Caco-2 (cell line): Measurements from ENCODE around the gene ZNF519. TPM values are rescaled to one million over a fixed set of nuclear protein-coding genes. Genes with fewer than 3 reads are reported as not detected.
"Not testable (repeated sequence)": the region's sequence is repeated elsewhere in the genome, so short reads cannot be mapped to it uniquely, and the experiment has no call there.

Source experiments
- BruUV-seq: library from RNA; stranded (reverse); fragments of 400-500 nt; replicated peaks from 2 replicates; lab custom pipeline; 2021; lab: Mats Ljungman, UMichigan
- CTCF ChIA-PET: fragments of 300-600 bp; sonication (Branson Sonifier 250); formaldehyde crosslinking; loops from one replicate; lab custom pipeline; 2022; ENCODE audit warnings: antibody characterized with exemption; lab: Charles Lee
- POLR2A ChIA-PET: fragments of 300-600 bp; sonication (Branson Sonifier 250); formaldehyde crosslinking; loops from one replicate; lab custom pipeline; 2022; ENCODE audit warnings: antibody characterized with exemption; lab: Charles Lee
- DNase-seq, 2 experiments: peaks; one replicate each; pipeline versions ENCODE4 v3.0.0 to v3.0.0-alpha.2; 2020 to 2022
- H3K27me3 ChIP-seq: replicated peaks from 2 replicates; pipeline ENCODE4 v1.6.0; 2011; ENCODE audit warnings: low read length; ENCODE audit not compliant: control insufficient read depth, insufficient read depth
- H3K36me3 ChIP-seq: 2 replicates; pipeline ENCODE4 v1.5.1; 2011; ENCODE audit warnings: low read length; ENCODE audit not compliant: control insufficient read depth, insufficient read depth
- H3K4me1 ChIP-seq: fragments of 250-450 bp; sonication (Bioruptor Pico); 2 replicates; pipeline ENCODE4 v1.5.1; 2020; ENCODE audit warnings: mild to moderate bottlenecking
- H3K4me3 ChIP-seq: 2 replicates; pipeline ENCODE4 v1.5.1; 2011; ENCODE audit warnings: low read depth, mild to moderate bottlenecking, control low read depth, low read length
- H3K9me3 ChIP-seq: fragments of 250-450 bp; sonication (Bioruptor Pico); 2 replicates; pipeline ENCODE4 v1.5.1; 2020; ENCODE audit warnings: mild to moderate bottlenecking, moderate library complexity
- H3K27ac Mint-ChIP-seq: one replicate; pipeline ENCODE4 v1.8.0; 2022; ENCODE audit warnings: mixed read lengths; ENCODE audit not compliant: unreplicated experiment
- H3K27me3 Mint-ChIP-seq: one replicate; pipeline ENCODE4 v1.8.0; 2022; ENCODE audit warnings: mixed read lengths; ENCODE audit not compliant: insufficient read depth, unreplicated experiment
- H3K36me3 Mint-ChIP-seq: one replicate; pipeline ENCODE4 v1.8.0; 2022; ENCODE audit warnings: mild to moderate bottlenecking, mixed read lengths; ENCODE audit not compliant: insufficient read depth, unreplicated experiment
- H3K4me1 Mint-ChIP-seq: one replicate; pipeline ENCODE4 v1.8.0; 2022; ENCODE audit warnings: low read depth, mixed read lengths; ENCODE audit not compliant: unreplicated experiment
- H3K4me3 Mint-ChIP-seq: one replicate; pipeline ENCODE4 v1.8.0; 2022; ENCODE audit warnings: mild to moderate bottlenecking, moderate library complexity, mixed read lengths; ENCODE audit not compliant: unreplicated experiment
- H3K9me3 Mint-ChIP-seq: one replicate; pipeline ENCODE4 v1.8.0; 2022; ENCODE audit warnings: mixed read lengths; ENCODE audit not compliant: unreplicated experiment
- intact Hi-C: fragments of 100-400 bp; cut with micrococcal nuclease; formaldehyde crosslinking; loops from one replicate; pipeline ENCODE4 v1.10.0; 2022; ENCODE audit not compliant: unreplicated experiment
- total RNA-seq: library from RNA; stranded (reverse); gene quantifications from 2 replicates; pipeline ENCODE4 v1.2.3, GENCODE V29; 2022

ZNF519 gene
- total RNA-seq, 1 experiment from 2014 or later, result 22.3 TPM

DNA sequence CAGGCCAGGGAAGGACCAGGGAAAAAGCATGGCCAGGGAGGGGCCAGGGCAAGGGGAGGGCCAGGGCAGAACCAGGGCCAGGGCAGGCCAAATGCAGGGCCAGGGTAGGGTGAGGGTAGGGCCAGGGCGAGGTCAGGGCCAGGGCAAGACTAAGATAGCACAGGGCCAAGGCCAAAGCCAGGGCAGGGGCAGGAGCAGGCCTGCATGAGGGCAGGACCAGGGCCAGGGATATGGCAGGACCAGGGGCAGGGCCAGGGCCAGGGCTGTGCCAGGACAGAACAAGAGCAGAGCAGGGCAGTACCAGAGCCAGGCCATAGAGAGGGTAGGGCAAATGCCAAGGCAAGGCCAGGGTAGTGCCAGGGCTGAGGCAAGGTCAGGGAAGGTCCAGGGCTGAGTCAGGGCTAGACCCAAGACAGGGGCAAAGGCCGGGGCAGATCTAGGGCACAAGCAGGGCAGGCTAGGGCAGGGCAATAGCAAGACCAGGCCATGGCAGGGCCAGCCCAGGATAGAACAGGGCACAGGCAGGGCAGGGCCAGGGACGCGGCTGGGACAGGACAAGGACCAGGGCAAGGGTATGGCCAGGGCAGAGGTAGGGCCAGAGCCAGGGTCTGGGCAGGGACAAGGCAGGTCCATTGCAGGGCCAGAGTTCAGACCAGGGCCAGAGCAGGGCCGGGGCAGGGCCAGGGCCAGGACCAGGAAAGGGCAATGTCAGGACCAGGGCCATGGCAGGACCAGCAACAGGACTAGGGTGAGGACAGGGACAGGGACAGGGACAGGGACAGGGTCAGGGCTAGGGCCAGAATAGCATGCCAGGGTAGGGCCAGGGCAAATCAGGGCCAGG is 39.3 kb upstream of the ZNF519 start:
- H3K9me3 ChIP-seq, BruUV-seq, H3K27ac Mint-ChIP-seq, H3K4me3 Mint-ChIP-seq, H3K36me3 ChIP-seq, intact Hi-C loops, H3K27me3 Mint-ChIP-seq, H3K27me3 ChIP-seq, H3K4me3 ChIP-seq, POLR2A ChIA-PET, H3K4me1 ChIP-seq, H3K36me3 Mint-ChIP-seq, H3K9me3 Mint-ChIP-seq, H3K4me1 Mint-ChIP-seq, CTCF ChIA-PET: not testable (repeated sequence)
- peak in 1 of 2 experiments; percentile 35 for DNase-seq

DNA sequence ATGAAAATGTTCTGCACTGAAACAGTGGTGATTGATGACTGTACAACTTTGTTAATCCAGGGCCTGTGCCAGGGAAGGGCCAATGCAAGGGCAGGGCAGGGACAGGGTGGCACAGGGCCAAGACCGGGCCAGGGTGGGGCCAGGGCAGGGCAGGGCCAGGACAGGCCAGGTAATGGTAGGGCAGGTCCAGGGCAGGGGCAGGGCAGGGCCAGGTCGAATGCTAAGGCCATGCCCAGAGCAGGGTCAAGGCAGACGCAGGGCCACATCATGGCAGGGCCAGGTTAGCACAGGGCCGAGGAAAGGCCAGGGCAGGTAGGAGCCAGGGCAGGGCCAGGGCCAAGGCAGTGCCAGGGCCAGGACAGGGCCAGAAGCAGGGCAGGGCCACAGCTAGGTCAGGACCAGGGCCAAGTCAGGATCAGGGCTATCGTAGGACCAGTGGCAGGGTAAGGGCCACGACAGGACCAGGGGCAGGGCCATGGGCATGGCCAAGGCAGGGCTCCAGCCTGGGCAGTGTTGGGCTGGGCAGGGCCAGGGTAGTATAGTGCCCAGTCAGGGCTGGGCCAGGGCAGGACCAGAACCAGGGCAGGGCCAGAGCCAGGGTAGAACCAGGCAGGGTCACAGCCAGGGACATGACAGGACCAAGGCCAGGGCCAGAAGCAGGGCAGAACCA is 38.3 kb upstream of the ZNF519 start:
- DNase-seq, H3K9me3 ChIP-seq, H3K4me1 ChIP-seq, POLR2A ChIA-PET, H3K36me3 ChIP-seq, H3K4me3 ChIP-seq, H3K4me3 Mint-ChIP-seq, BruUV-seq, CTCF ChIA-PET, H3K27me3 Mint-ChIP-seq, intact Hi-C loops, H3K9me3 Mint-ChIP-seq, H3K27ac Mint-ChIP-seq, H3K27me3 ChIP-seq, H3K36me3 Mint-ChIP-seq, H3K4me1 Mint-ChIP-seq: not testable (repeated sequence)

DNA sequence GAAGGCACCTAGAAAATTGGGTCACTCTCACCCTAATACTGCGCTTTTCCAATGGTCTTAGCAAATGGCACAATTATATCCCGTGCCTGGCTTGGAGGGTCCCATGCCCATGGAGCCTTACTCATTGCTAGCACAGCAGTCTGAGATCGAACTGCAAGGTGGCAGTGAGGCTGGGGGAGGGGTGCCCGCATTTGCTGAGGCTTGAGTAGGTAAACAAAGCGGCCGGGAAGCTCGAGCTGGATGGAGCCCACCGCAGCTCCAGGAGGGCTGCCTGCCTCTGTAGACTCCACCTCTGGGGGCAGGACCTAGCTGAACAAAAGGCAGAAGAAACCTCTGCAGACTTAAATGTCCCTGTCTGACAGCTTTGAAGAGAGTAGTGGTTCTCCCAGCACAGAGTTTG is 30.7 kb upstream of the ZNF519 start:
- intact Hi-C loops, H3K4me1 Mint-ChIP-seq, CTCF ChIA-PET, H3K9me3 Mint-ChIP-seq, H3K4me3 Mint-ChIP-seq, H3K4me1 ChIP-seq, H3K27me3 ChIP-seq, H3K9me3 ChIP-seq, DNase-seq, BruUV-seq, POLR2A ChIA-PET, H3K36me3 Mint-ChIP-seq, H3K27ac Mint-ChIP-seq, H3K36me3 ChIP-seq, H3K4me3 ChIP-seq: not testable (repeated sequence)
- peaks cover 29% of the 10 kb centered on the region for H3K27me3 Mint-ChIP-seq

DNA sequence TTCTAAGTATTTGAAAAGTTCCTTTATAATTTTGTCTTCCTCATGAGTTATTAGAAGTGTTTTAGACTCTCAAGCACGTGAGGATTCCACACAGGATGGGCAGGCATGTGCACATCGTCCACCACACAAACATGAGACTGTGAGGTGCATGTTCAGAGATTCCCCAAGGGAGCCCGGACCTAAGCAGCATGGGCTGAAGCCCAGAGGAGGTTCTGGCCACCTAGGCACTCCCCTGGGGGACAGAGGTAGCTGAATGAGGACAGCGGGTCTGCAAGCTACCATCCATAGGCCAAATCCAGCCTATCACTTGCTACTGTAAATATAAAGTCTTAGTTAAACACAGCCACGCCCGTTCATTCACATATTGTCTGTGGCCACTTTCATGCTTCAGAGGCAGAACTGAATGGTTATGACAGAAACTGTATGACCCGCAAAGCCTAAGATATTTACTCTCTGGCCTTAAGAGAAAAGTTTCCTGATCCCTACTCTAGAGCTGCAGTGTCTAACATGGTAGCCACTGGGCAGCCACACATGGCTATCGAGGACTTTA is 19.4 kb upstream of the ZNF519 start:
- DNase-seq, H3K36me3 Mint-ChIP-seq, intact Hi-C loops: not testable (repeated sequence)

DNA sequence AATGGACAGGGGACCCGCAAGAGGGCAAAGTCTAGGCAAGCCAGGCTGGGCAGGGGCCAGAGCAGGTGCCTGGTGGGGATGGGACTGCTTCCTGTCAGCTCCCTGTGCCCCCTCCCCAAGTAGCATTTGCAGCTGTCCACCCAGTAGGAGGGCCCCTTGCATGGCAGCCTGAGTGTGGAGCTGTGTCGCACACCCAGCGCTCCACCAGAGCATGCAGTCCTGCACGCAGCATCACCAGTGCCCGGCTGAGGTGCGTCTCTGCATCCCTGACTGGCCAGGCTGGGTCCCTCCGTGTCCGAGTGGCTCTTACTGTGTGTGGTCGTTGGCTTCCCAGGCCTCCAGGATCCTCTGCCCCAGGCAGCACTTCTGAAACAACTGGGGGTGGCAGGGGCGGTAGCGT is 18.5 kb upstream of the ZNF519 start:
- CTCF ChIA-PET, H3K36me3 ChIP-seq, H3K36me3 Mint-ChIP-seq, H3K27me3 Mint-ChIP-seq, H3K9me3 ChIP-seq, DNase-seq, H3K4me3 ChIP-seq, H3K9me3 Mint-ChIP-seq, H3K27me3 ChIP-seq, H3K4me3 Mint-ChIP-seq, H3K4me1 ChIP-seq, BruUV-seq, H3K27ac Mint-ChIP-seq, POLR2A ChIA-PET, H3K4me1 Mint-ChIP-seq, intact Hi-C loops: not testable (repeated sequence)

More for the DNA sequence above, 19.4 kb upstream of the ZNF519 start:
- H3K9me3 ChIP-seq, H3K27me3 Mint-ChIP-seq, POLR2A ChIA-PET, H3K4me1 ChIP-seq, H3K4me1 Mint-ChIP-seq, CTCF ChIA-PET, H3K27me3 ChIP-seq, H3K36me3 ChIP-seq, H3K4me3 ChIP-seq, H3K4me3 Mint-ChIP-seq, BruUV-seq, H3K27ac Mint-ChIP-seq, H3K9me3 Mint-ChIP-seq: not testable (repeated sequence)

DNA sequence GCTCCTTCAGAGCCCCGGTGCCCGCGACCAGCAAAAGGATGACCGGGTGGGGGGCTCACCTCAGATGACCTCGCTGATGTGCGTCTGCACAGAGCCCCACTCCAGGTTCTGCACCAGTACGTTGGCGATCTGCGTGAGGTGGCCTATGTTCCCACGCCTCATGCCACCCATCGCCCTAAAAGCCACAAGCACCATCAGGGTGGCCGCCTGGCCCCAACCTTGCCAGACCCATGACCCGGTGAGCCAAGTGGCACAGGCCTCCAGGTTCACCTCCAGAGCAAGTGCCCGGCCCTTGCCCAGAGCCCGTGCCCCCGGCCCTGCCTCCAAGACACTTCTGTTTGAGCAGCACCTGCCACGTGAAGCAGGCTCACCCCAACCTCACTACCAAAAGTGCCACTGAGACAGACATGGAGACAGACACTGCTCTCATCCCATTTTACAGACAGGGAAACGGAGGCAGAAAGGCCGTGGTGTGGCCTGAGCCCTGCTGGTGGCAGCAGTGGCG is 17.7 kb upstream of the ZNF519 start:
- DNase-seq, H3K4me3 ChIP-seq, intact Hi-C loops, H3K36me3 Mint-ChIP-seq, H3K27ac Mint-ChIP-seq, H3K4me1 Mint-ChIP-seq, H3K27me3 Mint-ChIP-seq, H3K27me3 ChIP-seq, H3K9me3 Mint-ChIP-seq, POLR2A ChIA-PET, H3K9me3 ChIP-seq, CTCF ChIA-PET, BruUV-seq, H3K36me3 ChIP-seq, H3K4me3 Mint-ChIP-seq, H3K4me1 ChIP-seq: not testable (repeated sequence)
